ENCODE measurements around the gene NINJ1. TPM values are rescaled to one million over a fixed set of nuclear protein-coding genes. Genes with fewer than 3 reads are reported as not detected.

Gene NINJ1
- total and polyA plus RNA-seq, 2 of the 13 experiments (the other 11 are each of a cell fraction or from before 2014, with no cell fraction given), result 81.2 to 92.1 TPM

- TF ChIP-seq ZBTB40 (IDR thresholded peaks at IDR 0.05), result no peak
- 0 out of 2 replicates have a peak, but pooled peaks have one; percentile 29 for TF ChIP-seq ZBTB40 (CRISPR knock-in tag; IDR thresholded peaks at IDR 0.05)
- TF ChIP-seq ZNF329 (CRISPR knock-in tag; IDR thresholded peaks at IDR 0.05; ENCODE audit: low read depth), result no peak
- TF ChIP-seq HNRNPK (IDR thresholded peaks at IDR 0.05; ENCODE audit: low read depth, low read length, poor library complexity, severe bottlenecking), result no peak
- TF ChIP-seq GZF1 (CRISPR knock-in tag; IDR thresholded peaks at IDR 0.05), result peak; percentile 51; the same call in 1 of the 2 replicates
- TF ChIP-seq KLF16 (CRISPR knock-in tag; IDR thresholded peaks at IDR 0.05), result no peak
- TF ChIP-seq MED13 (CRISPR knock-in tag; IDR thresholded peaks at IDR 0.05), result no peak
- TF ChIP-seq ZNF572 (CRISPR knock-in tag; IDR thresholded peaks at IDR 0.05), result peak; percentile 80; the same call in 1 of the 2 replicates
- TF ChIP-seq SP4 (CRISPR knock-in tag; IDR thresholded peaks at IDR 0.05), result peak; percentile 45; the same call in 1 of the 2 replicates
- TF ChIP-seq SPEN (CRISPR knock-in tag; IDR thresholded peaks at IDR 0.05; ENCODE audit: low read depth), result peak; percentile 93
- TF ChIP-seq ZMYM4 (CRISPR knock-in tag; IDR thresholded peaks at IDR 0.05), result peak; percentile 19; the same call in 1 of the 2 replicates
- peak; percentile 36 for TF ChIP-seq YY1 (IDR thresholded peaks at IDR 0.05; ENCODE audit: insufficient read depth, insufficient replicate concordance, low read depth, low read length)
- TF ChIP-seq ELK4 (CRISPR knock-in tag; IDR thresholded peaks at IDR 0.05; ENCODE audit: borderline replicate concordance), result no peak
- no peak for TF ChIP-seq FOXP1 (IDR thresholded peaks at IDR 0.05)
- TF ChIP-seq FOXP1 (CRISPR knock-in tag; IDR thresholded peaks at IDR 0.05), result peak; percentile 8; the same call in 1 of the 2 replicates
- no peak for TF ChIP-seq GTF2F1 (IDR thresholded peaks at IDR 0.05; ENCODE audit: low read length)
- peak; percentile 31; the same call in 1 of the 2 replicates for TF ChIP-seq ZSCAN31 (CRISPR knock-in tag; IDR thresholded peaks at IDR 0.05; ENCODE audit: low read depth)
- peak; percentile 77 for TF ChIP-seq UBTF (CRISPR knock-in tag; IDR thresholded peaks at IDR 0.05)
Observed at GRCh38 chr9:93126825-93127368, 7.2 kb downstream of the NINJ1 start (continued).
